Stimulated activated CD4-positive, alpha-beta T cell treated with anti-CD3 and anti-CD28 coated beads, Interleukin-15, amount 100 ng/mL, for 1 hour (primary cell): Measurements from ENCODE around the gene IQGAP1.
A peak's percentile ranks its signal among the peaks of the same experiment; 100 is the strongest.

Source experiments
- DNase-seq, 2 donors: peaks; one replicate each; pipeline ENCODE4 v3.0.0-alpha.2; 2020; ENCODE audit warnings: low read depth in 1 of 2, low spot score in 1 of 2

Gene IQGAP1

GRCh38 chr15:90365414-90366055, 22.5 kb upstream of the IQGAP1 start:
- DNase-seq, result no peak

GRCh38 chr15:90367576-90367975, 20.5 kb upstream of the IQGAP1 start:
- DNase-seq, result no peak

- DNase-seq, result no peak
These were observed 13.0 kb upstream of the IQGAP1 start for GRCh38 chr15:90375071-90375470.

GRCh38 chr15:90376789-90377188, 11.3 kb upstream of the IQGAP1 start:
- DNase-seq, result peak in 1 of 2 donors; percentile 36

- no peak for DNase-seq
These were observed 8.8 kb upstream of the IQGAP1 start for GRCh38 chr15:90379263-90379662.

- DNase-seq, result no peak
These were observed 6.5 kb upstream of the IQGAP1 start for GRCh38 chr15:90381515-90381914.

- no peak for DNase-seq
These were observed 5.7 kb upstream of the IQGAP1 start for GRCh38 chr15:90382320-90382719.

- DNase-seq, result no peak
These were observed 1.8 kb upstream of the IQGAP1 start for GRCh38 chr15:90386221-90386620.

- peak; percentile 21 to 28 for DNase-seq
These were observed 679 bp downstream of the IQGAP1 start for GRCh38 chr15:90388462-90389380.

- no peak for DNase-seq
These were observed 1.5 kb downstream of the IQGAP1 start for GRCh38 chr15:90389513-90389912.

- DNase-seq, result no peak
These were observed 5.0 kb downstream of the IQGAP1 start for GRCh38 chr15:90393040-90393439.

- no peak for DNase-seq
These were observed 6.0 kb downstream of the IQGAP1 start for GRCh38 chr15:90394074-90394473.

- no peak for DNase-seq
These were observed 6.9 kb downstream of the IQGAP1 start for GRCh38 chr15:90394748-90395442.

GRCh38 chr15:90396321-90396720, 8.3 kb downstream of the IQGAP1 start:
- DNase-seq, result no peak

- DNase-seq, result no peak
These were observed 12.1 kb downstream of the IQGAP1 start for GRCh38 chr15:90400005-90400758.

GRCh38 chr15:90400759-90401314, 12.8 kb downstream of the IQGAP1 start:
- DNase-seq, result peak in 1 of 2 donors; percentile 39

- no peak for DNase-seq
These were observed 13.5 kb downstream of the IQGAP1 start for GRCh38 chr15:90401495-90401894.

- DNase-seq, result no peak
These were observed 14.2 kb downstream of the IQGAP1 start for GRCh38 chr15:90402223-90402622.

GRCh38 chr15:90402767-90403166, 14.7 kb downstream of the IQGAP1 start:
- no peak for DNase-seq

GRCh38 chr15:90405055-90405607, 17.1 kb downstream of the IQGAP1 start:
- DNase-seq, result no peak
